ENCODE results near the gene HBEGF.

DNA sequence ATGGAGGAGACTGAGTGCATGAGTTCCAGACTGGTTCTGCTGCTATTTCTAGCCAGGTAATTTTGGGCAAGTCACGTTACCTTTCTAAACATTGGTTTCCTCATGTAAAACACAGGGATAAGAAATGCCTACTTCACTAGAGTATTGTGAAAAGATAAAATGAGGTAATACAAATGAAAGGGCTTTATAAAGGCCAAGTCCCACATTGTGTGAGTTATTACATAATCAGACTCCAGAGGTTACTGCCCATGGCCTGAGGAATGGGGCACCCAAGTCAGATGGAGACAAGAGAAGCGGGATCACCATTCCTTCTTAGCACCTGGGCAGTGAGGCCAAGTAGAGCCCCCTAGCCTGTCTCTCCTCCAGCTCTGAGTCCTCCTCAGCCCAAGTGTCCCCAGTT is 7.5 kb downstream of the HBEGF start:
- TF ChIP-seq, protein P1, sequence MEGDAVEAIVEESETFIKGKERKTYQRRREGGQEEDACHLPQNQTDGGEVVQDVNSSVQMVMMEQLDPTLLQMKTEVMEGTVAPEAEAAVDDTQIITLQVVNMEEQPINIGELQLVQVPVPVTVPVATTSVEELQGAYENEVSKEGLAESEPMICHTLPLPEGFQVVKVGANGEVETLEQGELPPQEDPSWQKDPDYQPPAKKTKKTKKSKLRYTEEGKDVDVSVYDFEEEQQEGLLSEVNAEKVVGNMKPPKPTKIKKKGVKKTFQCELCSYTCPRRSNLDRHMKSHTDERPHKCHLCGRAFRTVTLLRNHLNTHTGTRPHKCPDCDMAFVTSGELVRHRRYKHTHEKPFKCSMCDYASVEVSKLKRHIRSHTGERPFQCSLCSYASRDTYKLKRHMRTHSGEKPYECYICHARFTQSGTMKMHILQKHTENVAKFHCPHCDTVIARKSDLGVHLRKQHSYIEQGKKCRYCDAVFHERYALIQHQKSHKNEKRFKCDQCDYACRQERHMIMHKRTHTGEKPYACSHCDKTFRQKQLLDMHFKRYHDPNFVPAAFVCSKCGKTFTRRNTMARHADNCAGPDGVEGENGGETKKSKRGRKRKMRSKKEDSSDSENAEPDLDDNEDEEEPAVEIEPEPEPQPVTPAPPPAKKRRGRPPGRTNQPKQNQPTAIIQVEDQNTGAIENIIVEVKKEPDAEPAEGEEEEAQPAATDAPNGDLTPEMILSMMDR (IDR thresholded peaks at IDR 0.05; ENCODE audit: low read length) = no peak
- no peak for TF ChIP-seq EZH2 (IDR thresholded peaks at IDR 0.05; ENCODE audit: borderline replicate concordance, low read length)
